ENCODE results near the gene POLR2A. TPM values are rescaled to one million over a fixed set of nuclear protein-coding genes. Genes with fewer than 3 reads are reported as not detected.
A peak's percentile ranks its signal among the peaks of the same experiment; 100 is the strongest.

POLR2A gene
- total and polyA plus RNA-seq, 2 of the 13 experiments (the other 11 are each of a cell fraction or from before 2014, with no cell fraction given), result 17.8 to 18.3 TPM

DNA sequence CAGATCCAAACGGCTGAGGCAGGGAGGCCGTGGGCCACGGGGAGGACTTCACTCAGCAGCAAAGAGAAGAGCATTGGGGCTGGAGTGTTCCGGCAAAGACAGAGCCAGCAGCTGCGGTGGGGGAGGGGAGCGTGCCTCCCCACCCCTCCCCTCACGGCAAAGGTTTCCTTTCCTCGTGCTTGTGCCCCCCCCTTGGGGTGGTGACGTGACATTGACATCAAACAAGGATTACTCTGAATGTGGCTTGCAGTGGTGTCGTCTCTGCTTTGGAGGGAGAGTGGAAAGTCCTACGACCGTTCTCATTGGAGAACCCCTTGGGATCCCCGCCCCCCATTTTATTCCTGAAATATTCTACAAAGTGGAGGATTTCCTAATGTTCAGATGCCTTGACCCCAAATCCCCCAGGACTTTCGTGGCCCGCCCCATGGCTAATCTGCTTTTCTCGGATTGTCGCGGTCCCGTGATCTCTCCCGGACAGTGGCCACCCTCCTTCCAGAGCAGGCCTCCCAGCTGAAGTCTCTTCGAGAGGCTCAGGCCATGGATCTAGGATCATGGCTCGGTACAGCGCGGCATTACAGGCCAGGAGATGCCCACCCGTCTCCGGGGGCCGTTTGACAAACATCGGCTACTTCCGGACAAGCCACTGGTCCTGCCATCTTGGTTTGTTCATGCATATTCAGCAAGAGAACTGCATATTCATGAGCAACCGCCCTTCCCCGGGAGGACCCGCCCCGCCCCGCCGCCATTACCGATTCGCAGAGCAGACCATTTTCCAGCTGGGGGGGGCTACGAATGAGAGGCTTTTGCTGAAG lies 705 bp upstream of the POLR2A start (continued):
- TF ChIP-seq, protein P1, sequence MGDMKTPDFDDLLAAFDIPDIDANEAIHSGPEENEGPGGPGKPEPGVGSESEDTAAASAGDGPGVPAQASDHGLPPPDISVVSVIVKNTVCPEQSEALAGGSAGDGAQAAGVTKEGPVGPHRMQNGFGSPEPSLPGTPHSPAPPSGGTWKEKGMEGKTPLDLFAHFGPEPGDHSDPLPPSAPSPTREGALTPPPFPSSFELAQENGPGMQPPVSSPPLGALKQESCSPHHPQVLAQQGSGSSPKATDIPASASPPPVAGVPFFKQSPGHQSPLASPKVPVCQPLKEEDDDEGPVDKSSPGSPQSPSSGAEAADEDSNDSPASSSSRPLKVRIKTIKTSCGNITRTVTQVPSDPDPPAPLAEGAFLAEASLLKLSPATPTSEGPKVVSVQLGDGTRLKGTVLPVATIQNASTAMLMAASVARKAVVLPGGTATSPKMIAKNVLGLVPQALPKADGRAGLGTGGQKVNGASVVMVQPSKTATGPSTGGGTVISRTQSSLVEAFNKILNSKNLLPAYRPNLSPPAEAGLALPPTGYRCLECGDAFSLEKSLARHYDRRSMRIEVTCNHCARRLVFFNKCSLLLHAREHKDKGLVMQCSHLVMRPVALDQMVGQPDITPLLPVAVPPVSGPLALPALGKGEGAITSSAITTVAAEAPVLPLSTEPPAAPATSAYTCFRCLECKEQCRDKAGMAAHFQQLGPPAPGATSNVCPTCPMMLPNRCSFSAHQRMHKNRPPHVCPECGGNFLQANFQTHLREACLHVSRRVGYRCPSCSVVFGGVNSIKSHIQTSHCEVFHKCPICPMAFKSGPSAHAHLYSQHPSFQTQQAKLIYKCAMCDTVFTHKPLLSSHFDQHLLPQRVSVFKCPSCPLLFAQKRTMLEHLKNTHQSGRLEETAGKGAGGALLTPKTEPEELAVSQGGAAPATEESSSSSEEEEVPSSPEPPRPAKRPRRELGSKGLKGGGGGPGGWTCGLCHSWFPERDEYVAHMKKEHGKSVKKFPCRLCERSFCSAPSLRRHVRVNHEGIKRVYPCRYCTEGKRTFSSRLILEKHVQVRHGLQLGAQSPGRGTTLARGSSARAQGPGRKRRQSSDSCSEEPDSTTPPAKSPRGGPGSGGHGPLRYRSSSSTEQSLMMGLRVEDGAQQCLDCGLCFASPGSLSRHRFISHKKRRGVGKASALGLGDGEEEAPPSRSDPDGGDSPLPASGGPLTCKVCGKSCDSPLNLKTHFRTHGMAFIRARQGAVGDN (CRISPR knock-in tag; IDR thresholded peaks at IDR 0.05), result peak; percentile 73
- TF ChIP-seq ZMYM3 (CRISPR knock-in tag; IDR thresholded peaks at IDR 0.05) (peak; percentile 49; the same call in 1 of the 2 replicates), ZNF235 (CRISPR knock-in tag; IDR thresholded peaks at IDR 0.05; ENCODE audit: borderline replicate concordance) (peak; percentile 54; the same call in 1 of the 2 replicates), ZBTB26 (CRISPR knock-in tag; IDR thresholded peaks at IDR 0.05; ENCODE audit: borderline replicate concordance) (no peak; the same call in 1 of the 2 replicates), DMAP1 (CRISPR knock-in tag; IDR thresholded peaks at IDR 0.05) (no peak), RORA (CRISPR knock-in tag; IDR thresholded peaks at IDR 0.05) (no peak), HCFC1 (IDR thresholded peaks at IDR 0.05; ENCODE audit: low read depth, low read length) (no peak; the same call in 1 of the 2 replicates), ZNF30 (CRISPR knock-in tag; IDR thresholded peaks at IDR 0.05) (0 out of 2 replicates have a peak, but pooled peaks have one; percentile 50)
- TF ChIP-seq, protein P2, sequence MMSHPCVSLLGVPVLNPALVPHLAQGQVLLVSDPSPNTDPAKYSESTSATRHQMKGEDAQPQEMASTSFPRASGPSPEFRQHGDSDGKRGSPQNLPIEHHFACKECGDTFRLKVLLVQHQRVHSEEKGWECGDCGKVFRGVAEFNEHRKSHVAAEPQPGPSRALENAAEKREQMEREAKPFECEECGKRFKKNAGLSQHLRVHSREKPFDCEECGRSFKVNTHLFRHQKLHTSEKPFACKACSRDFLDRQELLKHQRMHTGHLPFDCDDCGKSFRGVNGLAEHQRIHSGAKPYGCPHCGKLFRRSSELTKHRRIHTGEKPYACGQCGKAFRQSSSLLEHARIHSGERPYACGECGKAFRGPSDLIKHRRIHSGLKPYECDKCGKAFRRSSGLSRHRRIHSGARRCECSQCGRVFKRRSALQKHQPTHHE (CRISPR knock-in tag; IDR thresholded peaks at IDR 0.05; ENCODE audit: borderline replicate concordance), result 0 out of 2 replicates have a peak, but pooled peaks have one; percentile 21

Measured in HepG2 (cell line).